Astrocyte (in vitro differentiated cells and primary cell): ENCODE measurements around the gene CFDP1. TPM values are rescaled to one million over a fixed set of nuclear protein-coding genes. Genes with fewer than 3 reads are reported as not detected.
A peak's percentile ranks its signal among the peaks of the same experiment; 100 is the strongest.
"Not testable (repeated sequence)": the region's sequence is repeated elsewhere in the genome, so short reads cannot be mapped to it uniquely, and the experiment has no call there.

ENCODE experiments used
- DNase-seq: peaks from one replicate; pipeline ENCODE4 v3.0.0-alpha.2; 2010; ENCODE audit warnings: low read depth
- FAIRE-seq: peaks from 2 replicates; lab custom pipeline; 2011; peaks lifted over from hg19 to GRCh38; lab: Jason Lieb, UNC
- H2AFZ ChIP-seq: 2 replicates; pipeline ENCODE4 v1.6.0; 2012; ENCODE audit warnings: low read depth, low read length, inconsistent platforms
- H3K27ac ChIP-seq: 2 replicates; pipeline ENCODE4 v1.5.1; 2011; ENCODE audit warnings: low read depth, low read length, inconsistent platforms
- H3K27me3 ChIP-seq: 2 replicates; pipeline ENCODE4 v1.6.0; 2011; ENCODE audit warnings: low read length, inconsistent platforms; ENCODE audit not compliant: insufficient read depth
- H3K36me3 ChIP-seq: 2 replicates; pipeline ENCODE4 v1.5.1; 2011; ENCODE audit warnings: low read length, inconsistent platforms; ENCODE audit not compliant: insufficient read depth
- H3K4me1 ChIP-seq: 2 replicates; pipeline ENCODE4 v1.5.1; 2011; ENCODE audit warnings: low read length, inconsistent platforms; ENCODE audit not compliant: insufficient read depth
- H3K4me2 ChIP-seq: 2 replicates; pipeline ENCODE4 v1.6.0; 2012; ENCODE audit warnings: low read length, inconsistent platforms
- H3K4me3 ChIP-seq: 2 replicates; pipeline ENCODE4 v1.5.1; 2011; ENCODE audit warnings: low read depth, mild to moderate bottlenecking, low read length, inconsistent platforms; ENCODE audit not compliant: insufficient read depth
- H3K79me2 ChIP-seq: 2 replicates; pipeline ENCODE4 v1.6.0; 2012; ENCODE audit warnings: mild to moderate bottlenecking, low read length, inconsistent platforms; ENCODE audit not compliant: insufficient read depth
- H3K9ac ChIP-seq: 2 replicates; pipeline ENCODE4 v1.6.0; 2012; ENCODE audit warnings: mild to moderate bottlenecking, low read length, inconsistent platforms
- H3K9me3 ChIP-seq: 2 replicates; pipeline ENCODE4 v1.5.1; 2012; ENCODE audit warnings: low read depth, mild to moderate bottlenecking, low read length, inconsistent platforms; ENCODE audit not compliant: insufficient read depth
- H4K20me1 ChIP-seq: 2 replicates; pipeline ENCODE4 v1.6.0; 2012; ENCODE audit warnings: low read length, inconsistent platforms; ENCODE audit not compliant: insufficient read depth
- H3K27ac Mint-ChIP-seq: one replicate; pipeline ENCODE4 v1.8.0; 2021; ENCODE audit warnings: mild to moderate bottlenecking, mixed read lengths; ENCODE audit not compliant: unreplicated experiment
- H3K27me3 Mint-ChIP-seq: one replicate; pipeline ENCODE4 v1.8.0; 2021; ENCODE audit warnings: low read depth, mixed read lengths; ENCODE audit not compliant: unreplicated experiment
- H3K36me3 Mint-ChIP-seq: one replicate; pipeline ENCODE4 v1.8.0; 2021; ENCODE audit warnings: low read depth, mixed read lengths; ENCODE audit not compliant: unreplicated experiment
- H3K4me1 Mint-ChIP-seq: one replicate; pipeline ENCODE4 v1.8.0; 2021; ENCODE audit warnings: low read depth, mixed read lengths; ENCODE audit not compliant: unreplicated experiment
- H3K4me3 Mint-ChIP-seq: one replicate; pipeline ENCODE4 v1.8.0; 2021; ENCODE audit warnings: mild to moderate bottlenecking, moderate library complexity, mixed read lengths; ENCODE audit not compliant: unreplicated experiment
- H3K9me3 Mint-ChIP-seq: one replicate; pipeline ENCODE4 v1.8.0; 2021; ENCODE audit warnings: mild to moderate bottlenecking, mixed read lengths; ENCODE audit not compliant: unreplicated experiment
- CTCF ChIP-seq: IDR thresholded peaks from 2 replicates; pipeline ENCODE4 v1.5.1; 2011; ENCODE audit warnings: low read depth, mild to moderate bottlenecking, inconsistent platforms, low read length, moderate library complexity; ENCODE audit not compliant: insufficient read depth
- EZH2 ChIP-seq: IDR thresholded peaks from 2 replicates; pipeline ENCODE4 v1.6.1; 2012; ENCODE audit warnings: mild to moderate bottlenecking, low read length, inconsistent platforms; ENCODE audit not compliant: insufficient read depth
- total RNA-seq: library from RNA; stranded (reverse); gene quantifications from 2 replicates; pipeline ENCODE4 v1.2.1, GENCODE V29; 2021

CFDP1 gene
- total RNA-seq, 1 donor from 2014 or later = 36.9 TPM

GRCh38 chr16:75279305-75279704 lies 154.0 kb downstream of the CFDP1 start:
- no peak for TF ChIP-seq CTCF
- no peak for TF ChIP-seq EZH2
- Histone ChIP-seq H3K79me2 (no peaks in the 10 kb centered on the region), H3K27me3 (no peaks in the 10 kb centered on the region), H3K27ac (no peak overlapping the region), H3K36me3 (no peaks in the 10 kb centered on the region), H3K9ac (no peak overlapping the region), H3K4me1 (no peaks in the 10 kb centered on the region), H2AFZ (peak overlapping the region; percentile 41), H3K4me3 (no peak overlapping the region), H4K20me1 (no peaks in the 10 kb centered on the region), H3K4me2 (no peak overlapping the region), H3K9me3 (no peaks in the 10 kb centered on the region)
- Mint-ChIP-seq H3K27ac (no peak overlapping the region), H3K4me1 (peaks cover 11% of the 10 kb centered on the region), H3K9me3 (no peaks in the 10 kb centered on the region), H3K36me3 (no peaks in the 10 kb centered on the region), H3K4me3 (no peak overlapping the region), H3K27me3 (no peaks in the 10 kb centered on the region)
- DNase-seq (no peak), FAIRE-seq (no peak)

GRCh38 chr16:75273054-75273925 lies 160.0 kb downstream of the CFDP1 start:
- Mint-ChIP-seq H3K4me3 (peak overlapping the region; percentile 50), H3K27me3 (no peaks in the 10 kb centered on the region), H3K27ac (no peak overlapping the region), H3K4me1 (peaks cover 5% of the 10 kb centered on the region), H3K9me3 (no peaks in the 10 kb centered on the region), H3K36me3 (no peaks in the 10 kb centered on the region)
- Histone ChIP-seq H3K27ac (no peak overlapping the region), H3K9ac (no peak overlapping the region), H4K20me1 (no peaks in the 10 kb centered on the region), H2AFZ (no peak overlapping the region), H3K4me2 (peak overlapping the region; percentile 2), H3K4me1 (peaks cover 13% of the 10 kb centered on the region), H3K4me3 (no peak overlapping the region), H3K36me3 (no peaks in the 10 kb centered on the region), H3K9me3 (no peaks in the 10 kb centered on the region), H3K27me3 (no peaks in the 10 kb centered on the region), H3K79me2 (no peaks in the 10 kb centered on the region)
- FAIRE-seq (no peak), DNase-seq (peak; percentile 55)
- no peak for TF ChIP-seq EZH2
- no peak for TF ChIP-seq CTCF

GRCh38 chr16:75272629-75273028 lies 160.7 kb downstream of the CFDP1 start:
- not testable (repeated sequence) for H3K27ac Mint-ChIP-seq, FAIRE-seq

More at GRCh38 chr16:75272629-75273028, 160.7 kb downstream of the CFDP1 start:
- H3K36me3 Mint-ChIP-seq, H3K4me2 ChIP-seq, H3K27me3 ChIP-seq, H3K9me3 Mint-ChIP-seq, H3K27me3 Mint-ChIP-seq, H3K36me3 ChIP-seq, DNase-seq, H3K79me2 ChIP-seq, H3K9ac ChIP-seq, H2AFZ ChIP-seq, H3K4me3 ChIP-seq, H3K9me3 ChIP-seq, H3K4me1 Mint-ChIP-seq, H3K4me3 Mint-ChIP-seq, H4K20me1 ChIP-seq, H3K27ac ChIP-seq: not testable (repeated sequence)
- H3K4me1 ChIP-seq = peaks cover 19% of the 10 kb centered on the region
